ENCODE results near the gene NAGK.

The NAGK gene

DNA sequence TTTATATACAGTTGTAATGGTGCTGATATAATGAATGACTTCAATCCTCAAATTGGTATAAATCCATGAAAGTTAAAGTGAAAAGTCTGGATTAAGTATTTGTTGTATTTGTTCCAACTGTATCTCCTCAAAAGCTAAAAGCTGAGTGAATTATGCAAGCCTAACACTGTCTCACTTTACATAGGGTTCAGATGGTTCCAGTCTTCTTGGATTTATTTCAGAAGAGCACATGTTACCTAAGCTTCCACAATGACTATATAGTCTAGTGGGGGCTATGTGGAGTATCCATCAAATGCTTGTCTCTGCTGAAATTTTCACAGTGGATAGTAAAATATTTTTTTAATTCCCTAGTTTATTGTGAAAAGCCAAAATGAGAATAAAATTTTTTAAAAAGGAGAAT, 48.6 kb downstream of the NAGK start:
- DNase-seq, result no peak

DNA sequence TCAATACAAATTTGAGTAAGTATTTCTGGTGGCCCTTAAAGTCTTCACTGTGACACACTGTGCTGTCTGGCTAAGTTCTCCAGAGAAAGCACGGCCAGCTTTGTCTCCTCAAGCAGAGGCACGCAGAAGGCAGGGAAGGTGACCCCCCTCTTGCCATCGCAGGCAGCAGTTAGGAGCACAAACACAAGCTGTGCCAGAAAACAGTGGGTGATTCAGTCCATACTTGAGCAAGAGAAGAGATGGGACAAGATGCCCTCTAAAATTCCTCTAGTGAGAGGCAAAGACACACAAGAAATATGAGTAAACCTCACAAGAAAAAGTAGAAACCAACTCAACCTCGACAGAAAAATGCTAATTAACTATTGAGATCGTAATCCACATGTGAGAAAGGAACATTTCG, 51.7 kb downstream of the NAGK start:
- no peak for DNase-seq

DNA sequence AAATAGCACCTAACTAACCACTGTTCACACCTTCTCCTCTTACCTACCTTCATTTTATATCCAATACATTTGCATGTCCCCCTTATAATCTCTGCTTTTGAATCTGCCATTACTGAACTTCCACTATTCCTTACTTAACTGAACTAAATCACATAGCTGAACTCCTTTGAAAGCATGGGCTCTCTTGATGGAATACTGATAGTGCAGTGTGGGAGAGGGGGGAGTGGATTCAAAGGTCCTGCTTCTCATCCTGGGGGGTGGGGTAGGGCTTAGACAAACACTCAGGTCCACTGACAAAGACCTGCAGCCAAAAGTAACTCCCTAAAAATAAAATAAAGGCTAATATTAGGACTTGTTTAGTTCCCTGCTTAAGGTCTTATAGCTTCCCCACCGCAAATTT, 53.0 kb downstream of the NAGK start:
- DNase-seq, result no peak

DNA sequence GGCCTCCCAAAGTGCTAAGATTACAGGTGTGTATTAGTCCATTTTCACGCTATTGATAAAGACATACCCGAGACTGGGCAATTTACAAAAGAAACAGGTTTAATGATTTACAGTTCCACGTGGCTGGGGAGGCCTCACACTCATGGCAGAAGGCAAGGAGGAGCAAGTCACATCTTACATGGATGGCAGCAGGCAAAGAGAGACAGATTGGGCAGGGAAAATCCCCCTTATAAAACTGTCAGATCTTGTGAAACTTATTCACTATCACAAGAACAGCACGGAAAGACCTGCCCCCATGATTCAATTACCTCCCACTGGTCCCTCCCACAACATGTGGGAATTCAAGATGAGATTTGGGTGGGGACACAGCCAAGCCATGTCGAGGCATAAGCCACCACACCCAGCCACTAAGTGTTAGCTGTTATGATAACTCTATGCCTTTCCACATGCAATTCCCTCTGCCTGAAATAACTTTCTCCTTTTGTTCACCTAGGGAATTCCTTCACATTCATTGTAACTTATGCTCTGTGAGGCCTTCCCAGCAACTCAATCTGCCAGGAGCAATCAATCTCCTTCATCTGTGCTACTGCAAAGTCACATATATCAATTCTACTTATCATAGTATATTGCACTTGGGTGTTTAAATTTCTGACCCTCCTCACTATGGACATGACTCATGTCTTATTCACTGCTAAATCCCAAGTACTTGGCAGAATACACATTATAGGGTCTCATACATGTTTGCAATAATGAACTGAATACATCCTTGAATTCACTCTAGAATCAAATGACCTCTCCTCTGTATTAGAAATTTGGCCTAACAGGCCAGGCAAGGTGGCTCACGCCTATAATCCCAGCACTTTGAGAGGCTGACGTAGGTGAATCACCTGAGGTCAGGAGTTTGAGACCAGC, 54.2 kb downstream of the NAGK start:
- no peak for DNase-seq

DNA sequence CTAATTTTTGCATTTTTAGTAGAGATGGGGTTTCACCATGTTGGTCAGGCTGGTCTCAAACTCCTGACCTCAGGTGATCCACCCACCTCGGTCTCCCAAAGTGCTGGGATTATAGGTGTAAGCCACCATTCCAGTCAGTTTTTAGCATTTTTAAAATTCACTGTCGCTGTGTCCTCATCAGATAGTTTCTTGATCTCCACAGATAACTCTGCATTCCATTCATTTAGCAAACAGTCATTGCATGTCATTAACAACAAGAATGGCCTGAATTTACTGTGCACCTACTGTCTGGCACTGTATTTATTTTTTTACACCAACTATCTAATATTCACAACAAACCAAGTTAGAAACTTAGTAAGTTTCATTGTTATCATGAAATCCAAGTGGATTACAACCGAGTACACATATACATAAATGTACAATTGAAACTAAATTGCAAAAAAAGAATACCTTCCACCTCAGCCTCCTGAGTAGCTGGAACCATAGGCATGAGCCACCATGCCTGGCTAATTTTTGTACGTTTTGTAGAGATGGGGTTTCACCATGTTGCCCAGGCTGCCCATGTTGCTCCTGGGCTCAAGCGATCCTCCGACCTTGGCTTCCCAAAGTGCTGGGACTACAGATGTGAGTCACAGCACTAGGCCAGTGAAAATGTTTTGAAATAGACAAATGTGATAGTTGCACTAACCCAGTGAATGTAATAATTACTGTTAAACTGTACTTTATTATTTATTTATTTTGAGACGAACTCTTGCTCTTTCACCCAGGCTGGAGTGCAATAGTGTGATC, 57.3 kb downstream of the NAGK start:
- DNase-seq, result no peak

DNA sequence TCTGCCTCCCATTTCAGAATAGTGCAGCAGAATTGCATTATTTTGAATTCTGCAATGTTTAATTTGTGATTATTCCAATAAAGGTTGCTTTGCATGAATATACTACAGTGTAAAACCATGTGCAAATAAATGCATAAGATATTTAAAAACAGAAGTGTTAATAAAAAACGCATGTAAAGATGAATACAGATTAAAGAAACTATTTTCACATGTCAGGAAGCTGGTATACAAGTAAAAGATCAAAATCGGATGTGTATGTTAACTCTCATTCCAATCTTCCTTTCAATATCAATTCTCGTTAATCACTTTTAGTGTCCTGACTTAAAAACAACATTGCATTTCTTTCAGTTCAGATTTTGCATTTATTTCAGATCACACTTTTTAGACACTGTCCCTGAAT, 58.5 kb downstream of the NAGK start:
- no peak for DNase-seq
